Measurements from ENCODE around the gene GLYR1. TPM values are rescaled to one million over a fixed set of nuclear protein-coding genes. Genes with fewer than 3 reads are reported as not detected.

GLYR1 gene
- polyA plus RNA-seq, 4 donors, result 123 to 150 (median 139) TPM

DNA sequence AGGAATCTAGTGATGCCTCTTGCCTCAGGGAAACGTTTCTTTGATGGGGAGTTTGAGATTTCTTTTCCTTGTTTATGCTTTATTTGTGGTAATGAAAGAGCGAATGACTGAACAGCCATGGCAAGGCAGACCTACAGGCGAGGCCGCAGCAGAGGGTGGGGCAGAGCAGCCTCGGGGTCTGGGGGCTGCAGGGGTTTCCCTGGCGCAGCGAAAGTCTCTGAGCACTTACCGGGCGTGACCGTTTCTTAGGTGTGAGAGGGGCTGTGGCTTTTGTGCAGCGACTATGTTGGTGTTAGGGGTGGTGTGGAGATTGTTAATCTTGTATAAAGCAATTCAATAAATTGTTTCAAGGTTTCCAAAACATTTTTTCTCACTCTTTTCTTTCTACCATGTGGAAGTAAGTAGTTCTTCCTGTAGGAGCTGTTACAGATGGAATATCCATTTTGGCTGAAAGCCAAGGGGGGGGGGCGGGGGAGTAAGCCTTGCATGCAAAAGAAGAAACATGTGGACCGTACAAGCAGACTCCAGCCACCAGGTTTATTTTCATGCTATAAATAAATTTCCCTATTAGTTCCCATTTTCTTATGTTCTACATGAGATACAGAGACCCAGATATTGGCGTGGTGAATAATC is 35.0 kb upstream of the GLYR1 start:
- DNase-seq (ENCODE audit: low read depth in 4 of 4, low spot score in 3 of 4), result peak; percentile 32 to 52 (median 50)

DNA sequence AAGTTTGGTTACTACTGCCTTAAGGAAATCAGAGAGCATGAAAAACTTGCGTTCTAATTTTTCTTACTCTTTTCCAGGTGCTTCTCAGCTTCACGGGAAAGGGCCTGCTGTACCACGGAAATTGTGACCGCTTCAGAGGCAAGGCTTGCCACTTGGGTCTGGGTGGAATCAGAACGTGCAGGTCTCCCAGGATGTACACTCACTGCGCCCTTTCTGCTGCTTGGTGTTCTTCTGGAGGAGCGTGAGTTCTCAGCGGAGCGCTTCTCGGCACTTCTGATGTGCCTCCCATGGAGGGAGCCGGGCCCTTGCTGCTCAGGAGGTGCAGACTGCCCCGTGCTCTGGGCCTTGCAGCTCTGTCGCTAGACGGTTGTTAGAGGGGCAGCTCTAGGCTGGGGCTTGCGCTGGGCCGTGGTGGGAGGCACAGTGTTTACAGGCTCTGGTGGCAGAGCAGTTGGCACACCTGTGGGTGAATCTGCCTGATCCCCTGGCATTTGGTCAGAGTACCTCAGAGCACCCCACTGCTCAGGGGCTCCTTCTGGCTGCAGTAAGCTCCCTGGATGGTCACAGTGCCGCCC is 33.0 kb upstream of the GLYR1 start:
- no peak for DNase-seq (ENCODE audit: low read depth in 4 of 4, low spot score in 3 of 4)

- no peak for DNase-seq (ENCODE audit: low read depth in 4 of 4, low spot score in 3 of 4)
These were observed 32.0 kb upstream of the GLYR1 start for GRCh38 chr16:4879049-4879448.

- DNase-seq (ENCODE audit: low read depth in 4 of 4, low spot score in 3 of 4), result no peak
These were observed 30.2 kb upstream of the GLYR1 start for GRCh38 chr16:4877380-4877685.

DNA sequence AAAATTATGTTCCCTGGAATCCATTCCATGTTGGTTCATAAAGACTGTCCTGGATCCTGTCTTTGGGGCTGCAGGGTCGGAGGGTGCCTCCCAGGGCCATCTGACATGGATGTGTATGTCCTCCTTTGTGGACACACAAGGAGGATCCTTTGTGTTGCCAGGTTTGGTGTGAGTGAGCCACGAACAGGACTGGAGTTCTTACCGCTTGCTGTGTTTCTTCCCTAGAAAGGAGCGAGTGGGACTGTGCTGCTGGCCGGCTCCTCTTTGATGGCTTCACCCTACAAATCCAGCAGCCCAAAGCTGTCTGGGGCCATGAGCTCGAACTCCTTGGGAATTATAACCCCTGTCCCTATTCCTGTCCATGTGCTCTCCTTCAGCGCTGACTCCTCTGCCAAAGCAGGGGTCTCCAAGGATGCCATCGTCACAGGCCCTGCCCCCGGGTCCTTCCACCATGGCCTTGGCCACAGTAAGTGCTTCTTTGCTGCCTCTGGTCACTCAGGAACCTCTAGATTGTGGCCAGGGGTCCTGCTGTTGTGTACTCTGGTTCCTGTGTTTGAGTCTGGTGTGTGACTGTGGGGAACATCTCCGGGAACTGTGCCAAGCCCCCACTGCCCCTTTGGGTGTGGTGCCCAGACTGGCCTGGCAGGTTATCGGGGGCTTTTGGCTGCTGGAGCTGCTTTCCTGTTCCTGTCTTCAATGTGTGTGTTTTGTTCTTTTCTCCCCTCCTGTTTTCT is 29.7 kb upstream of the GLYR1 start:
- no peak for DNase-seq (ENCODE audit: low read depth in 4 of 4, low spot score in 3 of 4)

DNA sequence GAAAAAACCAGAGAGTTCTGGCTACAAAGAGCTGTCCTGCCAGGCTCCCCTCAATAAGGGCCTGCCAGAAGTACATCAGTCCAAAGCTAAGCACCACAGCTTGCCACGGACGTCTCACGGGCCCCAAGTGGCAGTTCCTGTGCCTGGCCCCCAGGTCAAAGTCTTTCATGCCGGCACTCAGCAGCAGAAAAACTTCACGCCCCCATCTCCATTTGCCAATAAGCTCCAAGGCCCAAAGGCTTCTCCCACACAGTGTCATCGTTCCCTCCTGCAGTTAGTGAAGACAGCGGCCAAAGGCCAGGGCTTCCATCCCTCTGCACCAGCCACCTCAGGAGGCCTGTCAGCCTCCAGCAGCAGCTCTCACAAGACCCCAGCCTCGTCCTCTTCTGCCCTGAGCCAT is 27.6 kb upstream of the GLYR1 start:
- no peak for DNase-seq (ENCODE audit: low read depth in 4 of 4, low spot score in 3 of 4)

- no peak for DNase-seq (ENCODE audit: low read depth in 4 of 4, low spot score in 3 of 4)
These were observed 26.0 kb upstream of the GLYR1 start for GRCh38 chr16:4873091-4873490.

- DNase-seq (ENCODE audit: low read depth in 4 of 4, low spot score in 3 of 4), result no peak
These were observed 24.0 kb upstream of the GLYR1 start for GRCh38 chr16:4871071-4871470.

DNA sequence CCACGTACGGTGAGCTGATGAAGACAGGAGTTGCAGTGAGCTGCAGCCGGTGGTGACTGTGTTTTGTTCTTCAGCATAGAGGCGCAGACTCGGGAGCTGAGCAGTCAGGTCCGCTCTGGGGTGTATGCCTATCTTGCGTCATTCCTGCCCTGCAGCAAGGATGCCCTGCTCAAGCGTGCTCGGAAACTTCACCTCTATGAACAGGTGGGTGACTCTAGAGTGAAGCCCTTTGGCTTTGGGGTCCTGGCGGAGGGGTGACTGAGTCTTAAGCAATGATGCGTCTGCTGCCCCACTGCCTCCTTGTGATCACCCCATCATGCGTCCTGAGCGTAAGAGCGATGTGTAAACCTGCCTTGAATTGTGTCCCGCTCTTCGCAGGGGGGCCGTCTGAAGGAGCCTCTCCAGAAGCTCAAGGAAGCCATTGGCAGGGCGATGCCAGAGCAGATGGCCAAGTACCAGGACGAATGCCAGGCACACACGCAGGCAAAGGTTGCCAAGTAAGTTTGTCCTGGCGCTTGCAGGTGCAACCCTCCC is 23.1 kb upstream of the GLYR1 start:
- DNase-seq (ENCODE audit: low read depth in 4 of 4, low spot score in 3 of 4), result no peak

GRCh38 chr16:4869147-4869805 is 22.2 kb upstream of the GLYR1 start:
- DNase-seq (ENCODE audit: low read depth in 4 of 4, low spot score in 3 of 4), result no peak

DNA sequence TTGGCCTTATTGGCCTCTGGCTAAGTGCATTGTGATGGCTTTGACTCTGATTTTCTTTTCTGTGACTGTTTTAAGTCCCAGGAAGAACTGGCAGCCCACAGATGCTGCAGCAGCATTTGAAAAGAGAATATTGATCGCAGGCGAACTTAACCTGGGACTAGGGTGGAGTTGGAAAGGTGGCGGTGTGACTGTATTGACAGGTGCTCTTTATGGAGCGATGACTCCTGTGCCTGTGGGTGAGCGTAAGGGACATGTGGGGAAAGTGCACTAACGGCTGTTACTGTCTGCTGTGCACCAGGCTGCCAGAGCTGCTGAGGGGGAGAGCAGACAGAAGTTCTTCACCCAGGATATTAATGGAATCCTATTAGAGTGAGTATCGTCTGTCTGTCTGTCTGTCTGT is 21.4 kb upstream of the GLYR1 start:
- no peak for DNase-seq (ENCODE audit: low read depth in 4 of 4, low spot score in 3 of 4)

DNA sequence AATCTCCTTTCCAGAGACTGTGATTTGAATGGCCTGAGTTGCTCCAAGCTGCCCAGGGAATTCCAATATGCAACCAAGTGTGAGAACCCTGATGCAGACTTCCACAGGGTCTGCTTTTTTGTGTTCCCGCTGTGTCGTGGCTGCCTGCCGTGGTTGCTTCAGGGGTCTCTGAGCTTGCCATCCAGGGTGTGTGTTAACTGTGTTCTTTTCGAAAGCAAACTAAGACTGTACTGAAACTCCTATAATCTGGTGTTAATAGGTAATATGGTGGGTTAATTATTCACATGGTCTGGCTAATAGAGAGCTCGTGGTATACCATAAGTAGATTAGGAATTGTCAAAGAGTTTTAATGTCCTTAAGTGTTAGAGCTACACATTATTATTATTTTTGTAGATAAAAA is 20.9 kb upstream of the GLYR1 start:
- no peak for DNase-seq (ENCODE audit: low read depth in 4 of 4, low spot score in 3 of 4)

GRCh38 chr16:4866586-4866985 is 19.5 kb upstream of the GLYR1 start:
- DNase-seq (ENCODE audit: low read depth in 4 of 4, low spot score in 3 of 4), result no peak

- DNase-seq (ENCODE audit: low read depth in 4 of 4, low spot score in 3 of 4), result no peak
These were observed 18.3 kb upstream of the GLYR1 start for GRCh38 chr16:4865231-4865860.

DNA sequence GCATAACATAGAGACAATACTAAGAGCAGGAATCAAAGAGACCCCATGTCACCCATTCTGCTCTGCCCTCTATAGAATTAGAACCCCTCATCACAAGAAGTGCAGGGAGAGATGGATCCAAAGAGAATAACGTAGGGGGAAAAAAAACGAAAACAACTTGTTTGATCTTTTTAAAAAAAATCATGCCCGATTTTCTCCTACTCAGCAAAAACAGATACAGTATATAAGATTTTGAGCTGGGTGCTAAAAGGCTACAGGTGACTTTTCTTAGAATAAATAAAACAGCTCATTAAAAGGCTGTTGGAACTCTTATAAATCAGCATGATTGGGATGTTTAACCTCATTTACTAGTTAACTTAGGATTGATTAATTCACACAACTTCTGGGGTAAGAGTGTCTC is 17.6 kb upstream of the GLYR1 start:
- no peak for DNase-seq (ENCODE audit: low read depth in 4 of 4, low spot score in 3 of 4)

GRCh38 chr16:4862639-4863038 is 15.6 kb upstream of the GLYR1 start:
- DNase-seq (ENCODE audit: low read depth in 4 of 4, low spot score in 3 of 4), result no peak

DNA sequence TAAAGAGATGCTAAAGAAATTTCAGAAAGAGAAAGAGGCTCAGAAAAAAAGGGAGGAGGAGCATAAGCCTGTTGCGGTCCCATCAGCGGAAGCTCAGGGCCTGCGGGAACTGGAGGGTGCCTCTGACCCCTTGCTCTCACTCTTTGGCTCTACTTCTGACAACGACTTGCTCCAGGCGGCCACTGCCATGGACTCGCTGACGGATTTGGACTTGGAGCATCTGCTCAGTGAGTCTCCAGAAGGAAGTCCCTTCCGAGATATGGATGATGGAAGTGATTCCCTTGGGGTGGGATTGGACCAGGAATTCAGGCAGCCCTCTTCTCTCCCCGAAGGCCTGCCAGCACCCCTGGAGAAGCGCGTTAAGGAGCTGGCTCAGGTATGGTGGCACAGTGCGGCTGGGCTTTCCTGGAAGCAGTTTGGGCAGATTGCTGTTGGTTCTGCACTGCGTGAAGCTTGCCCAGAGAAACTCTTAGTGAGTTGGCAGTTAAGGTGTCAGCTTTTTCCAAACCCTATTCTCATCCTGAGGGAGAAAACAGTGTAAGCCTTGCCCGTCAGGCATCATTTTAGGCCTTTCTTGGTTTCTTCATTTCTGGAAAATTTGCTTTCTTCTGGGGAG is 13.7 kb upstream of the GLYR1 start:
- no peak for DNase-seq (ENCODE audit: low read depth in 4 of 4, low spot score in 3 of 4)

- no peak for DNase-seq (ENCODE audit: low read depth in 4 of 4, low spot score in 3 of 4)
These were observed 12.8 kb upstream of the GLYR1 start for GRCh38 chr16:4859900-4860255.

- no peak for DNase-seq (ENCODE audit: low read depth in 4 of 4, low spot score in 3 of 4)
These were observed 12.3 kb upstream of the GLYR1 start for GRCh38 chr16:4859190-4859899.

- DNase-seq (ENCODE audit: low read depth in 4 of 4, low spot score in 3 of 4), result no peak
These were observed 8.7 kb upstream of the GLYR1 start for GRCh38 chr16:4855804-4856203.

Data from right renal pelvis (tissue), 4 donors.